ENCODE measurements around the gene SLC15A1.

Gene SLC15A1

GRCh38 chr13:98721825-98722510 is 30.5 kb downstream of the SLC15A1 start:
- in situ Hi-C loops (cut with HindIII; ENCODE audit: low pct_ligation_motif_present, low pct_unique_long_range_greater_than_20kb, low sequenced_read_pairs), result no loop called here
- no peak for DNase-seq

- no peak for DNase-seq
- in situ Hi-C loops (cut with HindIII; ENCODE audit: low pct_ligation_motif_present, low pct_unique_long_range_greater_than_20kb, low sequenced_read_pairs), result no loop called here
These were observed 32.8 kb downstream of the SLC15A1 start for GRCh38 chr13:98719527-98720250.

- no peak for DNase-seq
- in situ Hi-C loops (cut with HindIII; ENCODE audit: low pct_ligation_motif_present, low pct_unique_long_range_greater_than_20kb, low sequenced_read_pairs), result no loop called here
These were observed 34.6 kb downstream of the SLC15A1 start for GRCh38 chr13:98717891-98718290.

DNA sequence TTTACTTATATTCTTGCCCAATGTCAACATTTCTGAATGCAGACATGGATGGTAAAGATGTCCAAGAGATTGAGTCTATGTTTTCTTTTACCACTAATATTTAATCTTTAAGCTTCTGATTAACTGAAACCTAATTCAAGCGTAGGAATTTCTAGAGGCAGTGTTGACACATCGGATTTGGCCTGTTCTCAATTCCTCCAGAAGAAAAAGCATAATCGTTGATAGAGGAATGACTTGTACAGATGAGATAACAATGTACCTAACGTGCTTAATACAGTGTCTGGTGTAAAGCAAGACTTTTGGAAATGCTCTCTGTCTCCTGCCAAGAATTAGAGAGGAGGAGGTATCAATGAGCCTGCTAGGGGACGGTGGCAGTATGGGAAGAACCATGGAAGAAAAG is 35.2 kb downstream of the SLC15A1 start:
- in situ Hi-C loops (cut with HindIII; ENCODE audit: low pct_ligation_motif_present, low pct_unique_long_range_greater_than_20kb, low sequenced_read_pairs), result no loop called here
- peak; percentile 21 for DNase-seq

GRCh38 chr13:98710521-98710920 is 42.0 kb downstream of the SLC15A1 start:
- in situ Hi-C loops (cut with HindIII; ENCODE audit: low pct_ligation_motif_present, low pct_unique_long_range_greater_than_20kb, low sequenced_read_pairs), result no loop called here
- DNase-seq, result no peak

DNA sequence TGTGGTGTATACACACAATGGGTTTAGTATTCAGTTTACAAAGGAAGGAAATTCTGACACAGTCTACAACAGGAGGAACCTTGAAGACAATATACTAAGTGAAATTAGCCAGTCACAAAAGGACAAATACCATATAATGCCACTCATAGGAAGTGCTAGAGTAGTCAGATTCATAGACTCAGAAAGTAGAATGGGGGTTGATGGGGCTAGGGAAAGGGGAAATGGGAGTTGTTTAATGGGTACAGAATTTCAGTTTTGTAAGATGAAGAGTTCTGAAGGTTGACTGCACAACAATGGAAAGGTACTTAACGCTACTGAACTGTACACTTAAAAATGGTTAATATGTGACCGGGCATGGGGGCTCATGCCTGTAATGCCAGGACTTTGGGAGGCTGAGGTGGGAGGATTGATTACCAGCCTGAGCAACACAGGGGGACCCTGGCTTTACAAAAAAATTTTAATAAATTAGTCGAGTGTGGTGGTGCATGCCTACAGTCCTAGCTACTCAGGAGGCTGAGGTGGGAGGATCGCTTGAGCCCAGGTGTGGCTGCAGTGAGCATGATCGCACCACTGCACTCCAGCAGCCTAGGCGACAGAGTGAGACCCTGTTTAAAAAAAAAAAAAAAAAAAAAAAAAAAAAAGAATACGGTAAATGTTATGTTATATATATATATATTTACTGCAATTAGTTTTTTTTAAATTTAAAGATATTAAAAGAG is 45.0 kb downstream of the SLC15A1 start:
- no peak for DNase-seq
- in situ Hi-C loops (cut with HindIII; ENCODE audit: low pct_ligation_motif_present, low pct_unique_long_range_greater_than_20kb, low sequenced_read_pairs), result no loop called here

DNA sequence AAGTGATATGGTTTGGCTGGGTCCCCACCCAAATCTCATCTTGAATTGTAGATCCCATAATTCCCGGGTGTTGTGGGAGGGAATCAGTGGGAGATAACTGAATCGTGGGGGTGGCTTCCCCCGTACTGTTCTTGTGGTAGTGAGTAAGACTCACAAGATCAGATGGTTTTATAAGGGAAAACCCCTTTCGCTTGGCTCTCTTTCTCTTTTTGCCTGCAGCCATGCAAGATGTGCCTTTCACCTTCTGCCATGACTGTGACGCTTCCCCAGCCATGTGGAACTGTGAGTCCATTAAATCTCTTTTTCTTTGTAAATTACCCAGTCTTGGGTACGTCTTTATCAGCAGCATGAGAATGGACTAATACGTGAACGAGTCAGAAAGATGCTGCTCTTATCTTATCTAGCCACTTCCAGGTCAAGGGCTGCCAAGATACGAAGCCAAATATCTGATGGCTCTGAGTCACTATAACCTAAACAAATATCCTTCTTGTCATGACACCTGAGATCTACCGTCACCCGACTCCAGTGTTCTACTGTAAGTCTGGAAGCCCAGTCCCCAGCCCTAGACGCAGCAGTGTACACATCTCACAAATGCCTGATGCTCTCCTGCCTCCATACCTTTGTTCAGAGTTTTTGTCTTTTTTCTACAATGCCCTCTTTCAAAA is 45.9 kb downstream of the SLC15A1 start:
- in situ Hi-C loops (cut with HindIII; ENCODE audit: low pct_ligation_motif_present, low pct_unique_long_range_greater_than_20kb, low sequenced_read_pairs), result no loop called here
- peak; percentile 49 for DNase-seq

- no peak for DNase-seq
- in situ Hi-C loops (cut with HindIII; ENCODE audit: low pct_ligation_motif_present, low pct_unique_long_range_greater_than_20kb, low sequenced_read_pairs), result no loop called here
These were observed 54.7 kb downstream of the SLC15A1 start for GRCh38 chr13:98697791-98698190.

DNA sequence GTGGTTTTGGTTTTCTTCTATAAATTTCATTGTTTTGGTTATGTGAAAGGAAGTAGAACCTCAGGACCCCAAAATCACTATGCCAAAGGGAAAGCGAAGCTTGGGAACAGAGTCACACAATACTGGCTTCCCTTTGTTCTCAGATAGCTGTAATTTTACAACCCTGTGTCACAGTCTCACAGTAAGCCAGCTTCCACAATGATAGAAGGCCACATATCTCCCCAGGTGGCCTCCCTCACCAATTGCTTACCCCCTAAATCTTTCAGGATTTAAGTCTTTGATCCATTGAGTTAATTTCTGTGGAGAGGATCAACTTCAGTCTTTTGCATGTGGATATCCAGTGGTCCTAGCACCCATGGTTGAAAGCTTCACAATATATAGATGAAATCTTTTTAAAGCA is 58.7 kb downstream of the SLC15A1 start:
- in situ Hi-C loops (cut with HindIII; ENCODE audit: low pct_ligation_motif_present, low pct_unique_long_range_greater_than_20kb, low sequenced_read_pairs), result no loop called here
- no peak for DNase-seq

- no peak for DNase-seq
- in situ Hi-C loops (cut with HindIII; ENCODE audit: low pct_ligation_motif_present, low pct_unique_long_range_greater_than_20kb, low sequenced_read_pairs), result no loop called here
These were observed 61.1 kb downstream of the SLC15A1 start for GRCh38 chr13:98691360-98691759.

- no peak for DNase-seq
- in situ Hi-C loops (cut with HindIII; ENCODE audit: low pct_ligation_motif_present, low pct_unique_long_range_greater_than_20kb, low sequenced_read_pairs), result no loop called here
These were observed 62.0 kb downstream of the SLC15A1 start for GRCh38 chr13:98690348-98691022.

- DNase-seq, result no peak
- in situ Hi-C loops (cut with HindIII; ENCODE audit: low pct_ligation_motif_present, low pct_unique_long_range_greater_than_20kb, low sequenced_read_pairs), result no loop called here
These were observed 63.0 kb downstream of the SLC15A1 start for GRCh38 chr13:98689347-98689968.

DNA sequence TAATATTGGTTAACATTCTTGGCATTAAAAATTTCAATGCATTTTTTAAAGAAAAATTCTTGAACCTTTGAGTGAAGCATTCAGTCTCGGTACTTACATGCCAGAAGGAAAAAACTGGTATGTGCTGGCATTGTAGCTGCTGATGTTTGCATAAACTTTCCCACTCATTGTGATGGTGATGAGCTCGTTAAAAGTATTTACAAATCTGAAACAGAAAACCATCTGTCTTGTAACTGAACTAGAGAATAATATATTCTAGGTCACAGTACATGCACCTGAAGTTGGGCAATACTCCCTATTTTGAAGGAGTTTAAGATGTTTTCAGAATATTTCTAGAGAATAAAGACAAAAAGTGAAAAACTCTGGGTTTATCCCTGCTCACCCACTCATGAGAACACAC is 64.1 kb downstream of the SLC15A1 start:
- in situ Hi-C loops (cut with HindIII; ENCODE audit: low pct_ligation_motif_present, low pct_unique_long_range_greater_than_20kb, low sequenced_read_pairs), result no loop called here
- no peak for DNase-seq

DNA sequence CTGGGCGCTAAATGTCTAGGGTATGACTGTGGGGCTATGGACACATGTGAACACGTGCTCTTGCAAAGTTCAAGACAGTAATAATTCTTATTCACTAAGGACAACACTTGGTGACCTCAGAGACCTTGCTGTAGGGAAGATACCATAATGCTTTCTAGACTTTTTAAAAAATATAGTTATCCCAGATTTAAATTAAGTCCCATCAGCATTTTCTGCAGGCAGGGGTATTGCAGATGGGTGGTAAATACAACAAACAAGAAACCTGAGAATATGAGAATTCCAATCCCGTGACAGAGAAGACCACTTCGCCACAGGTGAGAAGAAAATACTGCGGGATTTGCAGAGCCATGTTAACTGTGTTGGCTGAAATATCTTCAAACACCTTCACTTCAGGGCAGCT is 65.2 kb downstream of the SLC15A1 start:
- in situ Hi-C loops (cut with HindIII; ENCODE audit: low pct_ligation_motif_present, low pct_unique_long_range_greater_than_20kb, low sequenced_read_pairs), result no loop called here

GRCh38 chr13:98686270-98686669 is 66.2 kb downstream of the SLC15A1 start:
- no peak for DNase-seq
- in situ Hi-C loops (cut with HindIII; ENCODE audit: low pct_ligation_motif_present, low pct_unique_long_range_greater_than_20kb, low sequenced_read_pairs), result no loop called here

More for the DNA sequence above, 65.2 kb downstream of the SLC15A1 start:
- no peak for DNase-seq

GRCh38 chr13:98685146-98685545 is 67.3 kb downstream of the SLC15A1 start:
- no peak for DNase-seq
- in situ Hi-C loops (cut with HindIII; ENCODE audit: low pct_ligation_motif_present, low pct_unique_long_range_greater_than_20kb, low sequenced_read_pairs), result no loop called here

- DNase-seq, result no peak
- in situ Hi-C loops (cut with HindIII; ENCODE audit: low pct_ligation_motif_present, low pct_unique_long_range_greater_than_20kb, low sequenced_read_pairs), result no loop called here
These were observed 71.4 kb downstream of the SLC15A1 start for GRCh38 chr13:98681049-98681448.

DNA sequence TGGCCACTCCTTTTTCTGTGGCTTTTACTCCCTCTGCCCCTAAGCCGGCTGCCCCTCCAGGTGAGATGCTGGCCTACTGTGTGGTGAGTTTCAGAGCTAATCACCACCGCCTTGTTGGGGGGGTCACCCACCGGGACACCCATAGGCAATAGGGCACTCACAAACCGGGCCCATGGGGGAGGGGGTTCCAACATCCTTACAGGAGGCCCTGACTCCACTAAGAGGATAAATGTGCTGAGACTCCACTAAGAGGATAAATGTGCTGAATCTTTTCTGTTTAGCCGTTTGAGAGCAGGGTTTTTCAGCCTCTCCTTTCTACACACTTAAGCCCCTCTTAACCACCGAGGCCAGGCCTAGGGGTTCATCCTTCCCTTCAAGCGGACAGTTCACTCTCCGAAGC is 73.7 kb downstream of the SLC15A1 start:
- DNase-seq, result no peak
- in situ Hi-C loops (cut with HindIII; ENCODE audit: low pct_ligation_motif_present, low pct_unique_long_range_greater_than_20kb, low sequenced_read_pairs), result no loop called here

Measured in ACHN (cell line).